Mesodermal cell (in vitro differentiated cells): ENCODE data around the gene GLYATL3.

Experiments used
- H3K27ac ChIP-seq: 2 replicates; pipeline ENCODE4 v1.7.0; 2013; ENCODE audit warnings: mild to moderate bottlenecking, low read depth, low read length, moderate library complexity; ENCODE audit not compliant: severe bottlenecking
- H3K36me3 ChIP-seq: 2 replicates; pipeline ENCODE4 v1.7.1; 2013; ENCODE audit warnings: mild to moderate bottlenecking, low read length, moderate library complexity; ENCODE audit not compliant: control insufficient read depth, insufficient read depth
- H3K4me1 ChIP-seq: one replicate; pipeline ENCODE4 v1.7.1; 2013; ENCODE audit warnings: mild to moderate bottlenecking, low read length; ENCODE audit not compliant: insufficient read depth, control insufficient read depth, poor library complexity, severe bottlenecking
- H3K4me3 ChIP-seq: 2 replicates; pipeline ENCODE4 v1.7.0; 2013; ENCODE audit warnings: low read length, control low read depth, mild to moderate bottlenecking; ENCODE audit not compliant: insufficient read depth, poor library complexity, severe bottlenecking; ENCODE audit errors: extremely low read depth
- H3K9me3 ChIP-seq: 2 replicates; pipeline ENCODE4 v1.7.1; 2013; ENCODE audit warnings: mild to moderate bottlenecking, low read length, moderate library complexity; ENCODE audit not compliant: control insufficient read depth
- WGBS, 2 experiments: methylation state at CpG; one replicate each; pipeline ENCODE4 v1.1.5; 2013; ENCODE audit warnings: missing lambda C conversion rate in 2 of 2; ENCODE audit not compliant: insufficient coverage in 2 of 2; 5-methylcytosine and 5-hydroxymethylcytosine counted together

The GLYATL3 gene

DNA sequence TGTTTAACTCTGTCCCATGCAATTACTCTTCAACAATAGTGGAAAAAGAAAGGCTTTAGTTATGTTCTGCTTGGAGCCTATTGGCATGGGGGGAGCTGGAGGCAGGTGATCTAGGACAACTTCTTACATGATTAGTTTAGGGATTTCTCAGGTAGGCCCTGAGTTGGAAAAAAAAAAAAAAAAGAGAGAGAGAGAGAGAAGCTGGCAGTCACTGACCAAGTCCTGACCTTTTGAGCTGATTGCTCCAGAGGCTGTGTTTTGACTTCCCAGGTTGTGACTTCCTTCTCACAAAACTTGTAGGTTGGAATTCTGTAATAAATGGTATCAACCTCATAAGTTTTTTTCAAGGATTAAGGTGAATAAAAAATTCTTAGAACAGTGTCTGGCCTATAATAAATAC is 58.5 kb downstream of the GLYATL3 start:
- H3K4me3 ChIP-seq: no peak overlapping the region
- no peaks in the 10 kb centered on the region for H3K4me1 ChIP-seq
- no peaks in the 10 kb centered on the region for H3K36me3 ChIP-seq
- H3K9me3 ChIP-seq: no peaks in the 10 kb centered on the region
- no peak overlapping the region for H3K27ac ChIP-seq

DNA sequence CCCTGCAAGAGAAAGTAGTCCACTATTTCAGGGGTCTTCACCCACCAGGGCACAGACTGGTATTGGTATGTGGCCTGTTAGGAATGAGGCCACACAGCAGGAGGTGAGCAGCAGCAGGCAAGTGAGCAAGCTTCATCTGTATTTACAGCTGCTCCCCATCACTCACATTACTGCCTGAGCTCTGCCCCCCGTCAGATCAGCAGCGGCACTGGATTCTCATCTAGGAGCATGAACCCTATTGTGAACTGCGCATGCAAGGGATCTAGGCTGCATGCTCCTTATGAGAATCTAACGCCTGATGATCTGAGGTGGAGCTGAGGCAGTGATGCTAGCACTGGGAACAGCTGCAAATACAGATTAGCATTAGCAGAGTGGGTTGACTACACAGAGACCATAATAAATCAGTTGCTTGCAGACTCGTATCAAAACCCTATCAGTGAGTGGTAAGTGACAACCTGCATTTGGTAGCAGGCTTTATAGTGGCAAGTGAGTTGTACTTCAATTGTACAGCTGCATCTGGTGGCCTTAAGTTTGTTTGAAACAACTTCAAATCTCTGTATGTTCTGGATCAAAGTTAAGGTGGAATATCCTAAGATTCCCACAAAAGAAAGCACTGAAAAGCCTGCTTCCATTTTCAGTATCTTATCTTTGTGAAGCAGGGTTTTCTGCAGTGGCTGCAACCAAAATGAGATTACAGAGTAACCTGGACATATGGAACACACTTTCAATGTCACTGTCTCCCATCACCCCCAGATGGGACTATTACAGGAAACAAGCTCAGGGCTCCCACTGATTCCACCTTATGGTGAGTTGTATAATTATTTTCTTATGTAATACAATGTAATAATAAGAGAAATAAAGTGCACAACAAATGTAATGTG is 63.5 kb downstream of the GLYATL3 start:
- H3K36me3 ChIP-seq: no peaks in the 10 kb centered on the region
- no peak overlapping the region for H3K4me3 ChIP-seq
- H3K27ac ChIP-seq: no peak overlapping the region
- 80 to 96% methylated on average over 4 to 5 of the region's 5 CpGs for WGBS, 2 experiments
- peaks cover 6% of the 10 kb centered on the region for H3K4me1 ChIP-seq
- H3K9me3 ChIP-seq: no peaks in the 10 kb centered on the region

DNA sequence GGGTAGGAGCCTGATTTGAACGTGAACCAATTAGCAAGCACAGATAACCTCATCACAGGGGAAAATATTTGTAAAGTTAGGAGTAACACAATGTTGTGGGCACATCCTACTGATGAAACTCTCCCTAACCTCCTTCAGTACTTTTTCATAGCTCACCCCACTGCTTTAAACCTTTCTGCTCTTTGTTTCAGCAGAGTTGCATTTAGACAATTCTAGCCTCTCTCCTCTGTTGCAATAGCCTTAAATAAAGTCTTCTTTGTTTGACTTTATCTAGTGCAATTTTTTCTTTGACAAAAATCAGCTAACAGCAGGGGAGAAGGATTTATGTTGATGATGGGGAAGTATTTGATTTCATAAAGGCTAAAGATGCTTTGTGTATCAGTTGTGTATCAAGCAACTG is 64.8 kb downstream of the GLYATL3 start:
- no CpG with 5 or more reads among the region's 1 CpG for WGBS, 2 experiments
- peaks cover 6% of the 10 kb centered on the region for H3K4me1 ChIP-seq
- no peaks in the 10 kb centered on the region for H3K9me3 ChIP-seq
- no peak overlapping the region for H3K4me3 ChIP-seq
- no peaks in the 10 kb centered on the region for H3K36me3 ChIP-seq
- no peak overlapping the region for H3K27ac ChIP-seq

DNA sequence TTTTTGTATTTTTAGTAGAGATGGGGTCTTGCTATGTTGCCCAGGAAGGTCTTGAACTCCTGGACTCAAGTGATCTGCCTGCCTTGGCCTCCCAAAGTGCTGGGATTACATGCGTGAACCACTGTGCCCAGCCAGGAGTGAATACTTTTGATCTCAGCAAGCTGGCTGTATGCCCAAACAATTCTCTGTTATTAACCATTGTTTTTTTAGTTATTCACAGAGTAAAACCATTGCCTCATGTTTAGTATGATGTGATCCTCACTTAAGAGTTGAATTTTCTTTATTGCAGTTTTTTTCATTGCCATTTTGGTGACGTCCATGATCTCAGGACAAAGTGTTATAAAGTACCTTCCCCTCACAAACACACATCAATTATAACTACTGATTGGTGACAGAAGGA is 65.5 kb downstream of the GLYATL3 start:
- Histone ChIP-seq H3K9me3 (no peaks in the 10 kb centered on the region), H3K36me3 (no peaks in the 10 kb centered on the region), H3K27ac (no peak overlapping the region), H3K4me3 (no peak overlapping the region), H3K4me1 (peaks cover 6% of the 10 kb centered on the region)
- 100% methylated on average over 1 of the region's 2 CpGs; no CpG with 5 or more reads in 1 of the 2 experiments for WGBS, 2 experiments

DNA sequence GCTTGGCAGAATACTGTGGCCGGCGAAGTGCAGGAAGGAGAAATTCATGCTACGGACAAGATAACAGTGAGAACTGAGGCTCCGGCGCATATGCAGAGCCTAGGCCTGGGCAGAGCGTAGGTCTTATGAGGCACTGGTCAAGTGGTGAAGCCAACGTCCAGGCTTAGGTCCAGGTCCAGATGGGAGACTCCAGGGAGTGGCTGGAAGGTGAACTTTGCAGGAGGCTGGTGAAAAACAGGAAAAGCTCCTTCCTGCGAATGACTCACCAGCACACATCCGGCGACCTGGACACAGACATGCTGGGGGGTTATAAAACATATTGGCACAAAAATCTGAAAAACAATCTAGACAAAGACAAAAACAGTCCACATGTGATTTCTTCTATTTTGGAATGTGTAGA is 66.1 kb downstream of the GLYATL3 start:
- peaks cover 6% of the 10 kb centered on the region for H3K4me1 ChIP-seq
- H3K4me3 ChIP-seq: no peak overlapping the region
- 87 to 91% methylated on average over 8 to 10 of the region's 10 CpGs for WGBS, 2 experiments

DNA sequence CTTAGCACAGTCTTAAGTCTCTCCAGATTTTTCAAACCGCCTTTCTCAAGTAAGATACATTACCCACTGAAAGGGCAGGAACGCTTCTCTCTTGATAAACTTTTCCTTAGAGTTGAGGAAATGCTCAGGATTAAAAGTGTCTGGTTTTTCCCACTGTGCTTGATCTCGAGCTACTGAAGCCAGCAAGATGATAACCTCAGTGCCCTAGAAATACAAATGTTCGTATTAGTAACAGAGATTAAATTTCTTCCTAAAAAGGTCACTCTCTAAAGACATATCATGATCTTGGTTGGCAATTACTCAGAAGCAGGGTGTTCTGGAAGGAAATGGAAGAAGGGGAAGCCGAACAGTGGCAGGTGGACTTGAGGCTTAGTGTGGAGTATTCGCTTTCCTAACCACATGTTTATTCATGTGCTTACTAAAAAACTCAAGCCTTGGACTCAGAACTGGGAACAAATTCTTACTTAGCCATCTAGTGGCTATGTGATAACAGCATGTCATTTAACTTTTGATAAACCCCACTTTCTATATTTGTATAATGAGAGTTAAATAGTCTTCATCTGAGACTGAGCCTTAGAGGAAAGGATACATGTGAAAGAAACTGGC is 70.9 kb downstream of the GLYATL3 start:
- WGBS, 2 experiments: 80 to 100% methylated on average over 1 to 3 of the region's 6 CpGs
- no peaks in the 10 kb centered on the region for H3K36me3 ChIP-seq
- no peak overlapping the region for H3K27ac ChIP-seq
- H3K4me3 ChIP-seq: no peak overlapping the region
- peaks cover 4% of the 10 kb centered on the region for H3K4me1 ChIP-seq
- no peaks in the 10 kb centered on the region for H3K9me3 ChIP-seq

More for the DNA sequence above, 66.1 kb downstream of the GLYATL3 start:
- no peaks in the 10 kb centered on the region for H3K36me3 ChIP-seq
- no peak overlapping the region for H3K27ac ChIP-seq
- H3K9me3 ChIP-seq: no peaks in the 10 kb centered on the region

DNA sequence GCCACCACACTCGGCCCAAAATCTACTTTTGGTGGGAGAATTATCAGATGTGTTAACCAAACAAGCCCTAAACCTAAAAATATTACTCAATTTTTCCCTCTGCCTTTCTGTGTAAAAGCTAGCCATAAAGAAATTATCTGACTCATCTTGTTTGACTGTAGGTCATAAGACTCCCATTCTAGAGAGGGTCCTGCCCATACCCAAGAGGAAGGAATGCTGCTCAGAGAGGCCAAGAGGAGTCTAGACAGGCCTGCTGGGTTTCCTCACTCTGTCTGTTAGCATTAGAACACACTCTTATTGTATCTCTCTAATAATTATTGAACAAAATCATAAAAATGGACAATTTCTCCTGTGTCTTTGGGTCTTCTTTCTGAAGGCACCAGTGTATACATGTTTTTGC is 76.9 kb downstream of the GLYATL3 start:
- H3K4me1 ChIP-seq: no peaks in the 10 kb centered on the region
- 100% methylated on average over 1 of the region's 1 CpG; no CpG with 5 or more reads in 1 of the 2 experiments for WGBS, 2 experiments
- H3K4me3 ChIP-seq: no peak overlapping the region
- H3K9me3 ChIP-seq: no peaks in the 10 kb centered on the region
- H3K27ac ChIP-seq: no peak overlapping the region
- H3K36me3 ChIP-seq: no peaks in the 10 kb centered on the region
